Keratinocyte (primary cell): Measurements from ENCODE around the gene SLC17A3. TPM values are rescaled to one million over a fixed set of nuclear protein-coding genes. Genes with fewer than 3 reads are reported as not detected.

Source experiments
- DNase-seq: peaks from one replicate; pipeline ENCODE4 v3.0.0-alpha.2; 2011; ENCODE audit warnings: low read depth, missing footprints, low spot score
- FAIRE-seq: peaks from 2 replicates; lab custom pipeline; 2011; peaks lifted over from hg19 to GRCh38; lab: Jason Lieb, UNC
- H2AFZ ChIP-seq: 2 replicates; pipeline ENCODE4 v1.6.0; 2012; ENCODE audit warnings: low read length, control low read depth, inconsistent platforms; ENCODE audit not compliant: control insufficient read depth
- H3K27ac ChIP-seq: 2 replicates; pipeline ENCODE4 v1.5.1; 2011; ENCODE audit warnings: low read length; ENCODE audit not compliant: control insufficient read depth, insufficient read depth
- H3K27me3 ChIP-seq: 3 replicates; pipeline ENCODE4 v1.6.0; 2011; ENCODE audit warnings: low read length; ENCODE audit not compliant: control insufficient read depth, insufficient read depth; ENCODE audit errors: extremely low read depth
- H3K36me3 ChIP-seq, 2 experiments: 2 replicates in 1 of 2; 3 replicates in 1 of 2; pipeline ENCODE4 v1.5.1; 2011; ENCODE audit warnings: low read length in 2 of 2, mild to moderate bottlenecking in 1 of 2; ENCODE audit not compliant: control insufficient read depth in 2 of 2, insufficient read depth in 2 of 2; ENCODE audit errors: extremely low read depth in 1 of 2
- H3K4me1 ChIP-seq: 3 replicates; pipeline ENCODE4 v1.5.1; 2011; ENCODE audit warnings: low read length; ENCODE audit not compliant: control insufficient read depth, insufficient read depth; ENCODE audit errors: extremely low read depth
- H3K4me2 ChIP-seq: 3 replicates; pipeline ENCODE4 v1.6.0; 2011; ENCODE audit warnings: low read depth, low read length; ENCODE audit not compliant: control insufficient read depth, insufficient read depth; ENCODE audit errors: extremely low read depth
- H3K4me3 ChIP-seq, 3 experiments: fragments of 200-600 bp in 1 of 3; sonication (generic) in 1 of 3; 2 replicates in 2 of 3; 3 replicates in 1 of 3; pipeline ENCODE4 v1.5.1; 2011 to 2016; ENCODE audit warnings: low read length in 3 of 3, mild to moderate bottlenecking in 3 of 3, control low read depth in 2 of 3, inconsistent platforms in 1 of 3, low read depth in 1 of 3, mixed read lengths in 1 of 3, mixed run types in 1 of 3, moderate library complexity in 1 of 3; ENCODE audit not compliant: control insufficient read depth in 2 of 3, insufficient read depth in 2 of 3; ENCODE audit errors: extremely low read depth in 1 of 3
- H3K79me2 ChIP-seq: 2 replicates; pipeline ENCODE4 v1.6.0; 2012; ENCODE audit warnings: low read length; ENCODE audit not compliant: control insufficient read depth, insufficient read depth
- H3K9ac ChIP-seq: 3 replicates; pipeline ENCODE4 v1.6.0; 2011; ENCODE audit warnings: low read length; ENCODE audit not compliant: control insufficient read depth, insufficient read depth; ENCODE audit errors: extremely low read depth
- H3K9me1 ChIP-seq: 3 replicates; pipeline ENCODE4 v1.6.0; 2011; ENCODE audit warnings: low read length; ENCODE audit not compliant: control insufficient read depth, insufficient read depth; ENCODE audit errors: extremely low read depth
- H3K9me3 ChIP-seq: 2 replicates; pipeline ENCODE4 v1.5.1; 2012; ENCODE audit warnings: low read depth, low read length; ENCODE audit not compliant: control insufficient read depth
- H4K20me1 ChIP-seq: 3 replicates; pipeline ENCODE4 v1.6.0; 2011; ENCODE audit warnings: low read length; ENCODE audit not compliant: control insufficient read depth, insufficient read depth; ENCODE audit errors: extremely low read depth
- CTCF ChIP-seq, 3 experiments: IDR thresholded peaks in 1 of 3; conservative IDR thresholded peaks in 1 of 3; optimal IDR thresholded peaks in 1 of 3; 2 replicates in 2 of 3; 3 replicates in 1 of 3; pipeline versions ENCODE3 to v1.5.1; 2011; ENCODE audit warnings: low read length in 3 of 3, mild to moderate bottlenecking in 3 of 3, moderate library complexity in 2 of 3, control low read depth in 1 of 3, inconsistent platforms in 1 of 3; ENCODE audit not compliant: insufficient read depth in 2 of 3; ENCODE audit errors: extremely low read depth in 1 of 3
- EZH2 ChIP-seq: IDR thresholded peaks from one replicate; pipeline ENCODE4 v1.6.1; 2012; ENCODE audit warnings: inconsistent platforms, mild to moderate bottlenecking, low read length, moderate library complexity
- dilution Hi-C: fragments of 300-500 bp; cut with MboI; formaldehyde crosslinking; loops from one replicate; pipeline ENCODE4 v1.7.0; 2020; ENCODE audit warnings: low sequenced_read_pairs; ENCODE audit not compliant: extremely low pct_ligation_motif_present
- polyA plus RNA-seq, 5 experiments: library from polyadenylated mRNA; depleted of rRNA in 3 of 5; stranded (reverse) in 3 of 5; stranded (forward) in 1 of 5; unstranded in 1 of 5; fragments of >200 nt; gene quantifications; 1 replicate in 1 of 5; 2 replicates in 3 of 5; 3 replicates in 1 of 5; pipeline versions ENCODE4 v1.2.1 to v1.2.3, GENCODE V29; 2011 to 2012; ENCODE audit warnings: missing spikeins in 2 of 5, low read depth in 1 of 5, low replicate concordance in 1 of 5

Gene SLC17A3
- polyA plus RNA-seq, 1 donor (not counting 4 experiments of a cell fraction or from before 2014, with no cell fraction given) = not detected

- Histone ChIP-seq H2AFZ (no peak overlapping the region), H3K27me3 (no peaks in the 10 kb centered on the region), H3K9me3 (no peaks in the 10 kb centered on the region), H3K79me2 (no peaks in the 10 kb centered on the region), H3K4me1 (no peaks in the 10 kb centered on the region), H3K9me1 (no peaks in the 10 kb centered on the region), H3K9ac (no peak overlapping the region), H3K4me3 (no peak overlapping the region), H4K20me1 (no peaks in the 10 kb centered on the region), H3K27ac (no peak overlapping the region), H3K36me3 (no peaks in the 10 kb centered on the region), H3K4me2 (no peak overlapping the region)
- TF ChIP-seq EZH2 (no peak), CTCF (optimal IDR thresholded peaks at IDR 0.05 in 1 of 3, IDR thresholded peaks at IDR 0.05 in 1 of 3, conservative IDR thresholded peaks at IDR 0.05 in 1 of 3; ENCODE audit: extremely low read depth in 1 of 3, insufficient read depth in 2 of 3, low read length in 3 of 3) (no peak)
- dilution Hi-C loops = no loop called here
- FAIRE-seq = no peak
- no peak for DNase-seq
Observed at GRCh38 chr6:25816252-25816651, 57.8 kb downstream of the SLC17A3 start.

- TF ChIP-seq EZH2 (no peak), CTCF (optimal IDR thresholded peaks at IDR 0.05 in 1 of 3, IDR thresholded peaks at IDR 0.05 in 1 of 3, conservative IDR thresholded peaks at IDR 0.05 in 1 of 3; ENCODE audit: extremely low read depth in 1 of 3, insufficient read depth in 2 of 3, low read length in 3 of 3) (no peak)
- H3K36me3 ChIP-seq = no peaks in the 10 kb centered on the region
- no peak overlapping the region for H3K9ac ChIP-seq
- H4K20me1 ChIP-seq = no peaks in the 10 kb centered on the region
- H3K27me3 ChIP-seq = no peaks in the 10 kb centered on the region
- no peak overlapping the region for H2AFZ ChIP-seq
- H3K9me1 ChIP-seq = no peaks in the 10 kb centered on the region
- H3K4me3 ChIP-seq = no peak overlapping the region
- H3K4me1 ChIP-seq = no peaks in the 10 kb centered on the region
- no peak for DNase-seq
- no peak overlapping the region for H3K4me2 ChIP-seq
- no peak for FAIRE-seq
- H3K27ac ChIP-seq = no peak overlapping the region
- no peaks in the 10 kb centered on the region for H3K9me3 ChIP-seq
- H3K79me2 ChIP-seq = no peaks in the 10 kb centered on the region
- dilution Hi-C loops = no loop called here
Observed at GRCh38 chr6:25815194-25815593, 58.8 kb downstream of the SLC17A3 start.
